AG09319 (cell line): ENCODE results near the gene FAM193A.
"Not testable (repeated sequence)": the region's sequence is repeated elsewhere in the genome, so short reads cannot be mapped to it uniquely, and the experiment has no call there.

ENCODE experiments used
- DNase-seq: peaks from one replicate; pipeline ENCODE4 v3.0.0-alpha.2; 2010; ENCODE audit warnings: low read depth; ENCODE audit errors: extremely low read depth
- TF ChIP-seq, protein P1 (sequence below): IDR thresholded peaks from 2 replicates; pipeline ENCODE4 v1.5.1; 2011; ENCODE audit warnings: low read depth, mild to moderate bottlenecking, inconsistent platforms, low read length, moderate library complexity

The FAM193A gene

DNA sequence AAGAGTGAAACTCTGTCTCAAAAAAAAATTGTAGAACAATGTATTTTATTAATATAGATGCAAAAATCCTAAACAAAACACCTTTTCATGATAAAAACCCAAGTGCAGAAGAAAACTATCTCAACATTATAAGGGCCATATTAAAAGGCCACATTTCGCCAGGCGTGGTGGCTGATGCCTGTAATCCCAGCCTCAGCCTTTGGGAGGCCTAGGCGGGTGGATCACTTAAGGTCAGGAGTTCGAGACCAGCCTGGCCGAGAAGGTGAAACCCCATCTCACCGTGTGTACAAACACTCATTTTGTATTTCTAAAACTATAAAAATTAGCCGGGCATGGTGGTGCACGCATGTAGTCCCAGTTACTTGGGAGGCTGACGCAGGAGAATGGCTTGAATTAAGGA lies 9.9 kb upstream of the FAM193A start:
- TF ChIP-seq, protein P1, sequence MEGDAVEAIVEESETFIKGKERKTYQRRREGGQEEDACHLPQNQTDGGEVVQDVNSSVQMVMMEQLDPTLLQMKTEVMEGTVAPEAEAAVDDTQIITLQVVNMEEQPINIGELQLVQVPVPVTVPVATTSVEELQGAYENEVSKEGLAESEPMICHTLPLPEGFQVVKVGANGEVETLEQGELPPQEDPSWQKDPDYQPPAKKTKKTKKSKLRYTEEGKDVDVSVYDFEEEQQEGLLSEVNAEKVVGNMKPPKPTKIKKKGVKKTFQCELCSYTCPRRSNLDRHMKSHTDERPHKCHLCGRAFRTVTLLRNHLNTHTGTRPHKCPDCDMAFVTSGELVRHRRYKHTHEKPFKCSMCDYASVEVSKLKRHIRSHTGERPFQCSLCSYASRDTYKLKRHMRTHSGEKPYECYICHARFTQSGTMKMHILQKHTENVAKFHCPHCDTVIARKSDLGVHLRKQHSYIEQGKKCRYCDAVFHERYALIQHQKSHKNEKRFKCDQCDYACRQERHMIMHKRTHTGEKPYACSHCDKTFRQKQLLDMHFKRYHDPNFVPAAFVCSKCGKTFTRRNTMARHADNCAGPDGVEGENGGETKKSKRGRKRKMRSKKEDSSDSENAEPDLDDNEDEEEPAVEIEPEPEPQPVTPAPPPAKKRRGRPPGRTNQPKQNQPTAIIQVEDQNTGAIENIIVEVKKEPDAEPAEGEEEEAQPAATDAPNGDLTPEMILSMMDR, result no peak
- no peak for DNase-seq

DNA sequence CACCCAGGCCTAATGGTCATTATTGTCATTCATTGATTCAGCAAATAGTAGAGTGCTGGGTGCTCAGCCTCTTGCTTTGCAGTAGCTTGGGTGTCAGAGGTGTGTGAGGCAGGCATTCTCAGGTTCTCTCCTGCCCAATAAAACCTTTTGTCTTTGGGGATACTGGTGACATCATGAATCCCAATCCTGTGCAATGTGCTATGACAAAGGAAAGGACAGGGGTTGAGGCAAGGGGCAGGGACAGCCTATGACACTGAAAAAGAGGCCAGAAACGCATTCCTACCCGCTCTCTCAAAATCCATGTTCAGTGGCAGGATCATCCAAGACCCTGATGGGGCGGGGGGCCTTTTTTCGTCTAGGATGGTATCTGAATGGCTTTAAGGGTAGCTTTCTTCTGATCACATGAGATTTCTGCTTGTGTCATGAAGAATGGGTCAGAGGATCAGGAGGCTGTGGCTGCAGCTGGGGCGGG lies 1.5 kb upstream of the FAM193A start:
- no peak for DNase-seq

DNA sequence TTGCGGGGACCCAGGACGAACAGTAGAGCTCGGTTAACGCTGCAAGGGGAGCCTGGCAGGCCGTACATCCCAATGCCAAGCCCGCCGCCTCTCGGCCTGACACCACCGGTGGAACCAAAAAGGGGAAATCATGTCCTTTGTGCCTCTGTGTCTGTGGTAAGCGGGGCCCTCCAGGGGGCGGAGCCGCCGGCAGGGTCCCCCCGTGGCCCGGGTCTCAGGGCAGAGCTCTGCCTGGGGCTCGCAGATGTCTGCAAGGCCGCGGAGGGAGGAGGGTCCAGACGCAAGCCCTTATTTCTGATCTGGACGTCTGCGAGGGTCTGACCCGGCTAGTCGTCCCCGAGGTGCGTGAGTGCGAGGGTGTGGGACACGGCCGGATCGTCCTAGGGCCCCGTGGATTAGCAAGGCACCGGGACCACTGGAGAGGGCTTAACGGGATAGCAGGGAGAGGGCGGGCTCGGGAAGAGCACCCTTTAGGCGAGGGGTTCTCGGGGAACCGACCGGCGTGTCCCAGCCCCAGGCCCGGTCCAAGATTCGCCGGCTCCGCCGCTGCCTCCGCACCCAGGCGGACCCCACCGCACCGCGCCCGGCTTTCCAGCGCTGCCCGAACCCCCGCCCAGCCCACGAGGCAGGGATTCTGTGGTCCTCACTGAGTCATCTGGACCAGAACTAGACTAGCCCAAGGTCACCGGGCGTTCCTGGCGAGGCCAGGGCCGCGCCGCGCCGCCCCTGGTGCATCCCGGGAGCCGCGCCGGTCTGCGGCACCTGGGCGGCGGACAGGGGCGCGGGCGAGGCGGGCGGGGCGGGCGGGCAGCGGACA lies 863 bp upstream of the FAM193A start:
- TF ChIP-seq, protein P1, result no peak; the same call in 1 of the 2 replicates
- no peak for DNase-seq

More for the DNA sequence above, 1.5 kb upstream of the FAM193A start:
- TF ChIP-seq, protein P1, result no peak

DNA sequence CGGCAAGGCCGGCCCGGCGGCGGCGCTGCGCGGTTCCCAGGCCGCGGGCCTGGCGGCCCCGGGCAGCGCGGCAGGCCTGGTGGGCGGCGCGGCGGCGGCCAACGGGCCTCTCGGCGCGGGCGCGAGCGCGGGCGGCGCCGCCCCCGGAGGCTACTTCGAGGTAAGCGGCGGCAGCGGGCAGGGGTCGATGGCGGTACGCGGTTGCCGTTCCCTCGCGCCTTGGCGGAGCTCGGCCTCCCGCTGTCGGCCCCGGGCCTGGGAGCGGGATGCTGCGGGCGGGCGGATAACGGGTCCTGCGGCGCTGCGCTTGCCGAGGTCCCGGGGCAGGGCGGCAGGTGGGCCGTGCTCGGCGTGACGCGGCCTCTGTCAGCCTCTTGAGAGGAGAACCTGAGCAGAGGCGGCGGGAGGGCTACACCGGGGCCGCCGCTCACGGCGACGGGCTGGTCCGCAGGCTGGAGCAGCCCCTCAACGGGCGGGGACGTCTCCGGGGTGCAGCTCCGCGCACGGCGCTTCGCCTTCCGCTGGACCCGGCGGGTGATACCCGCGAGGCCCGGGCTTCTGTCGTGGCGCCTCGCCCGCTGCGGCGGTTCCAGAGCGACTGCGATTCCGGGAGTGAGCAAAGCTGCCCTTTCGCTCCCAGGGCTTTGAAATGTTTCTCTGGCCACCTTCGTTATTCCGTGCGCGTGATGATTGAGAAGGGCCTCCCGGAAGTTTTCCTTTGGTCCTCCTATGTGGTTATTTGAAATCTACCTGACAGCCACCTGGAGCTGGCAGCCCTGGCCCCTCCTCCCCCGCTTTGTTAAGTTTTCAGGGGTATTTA lies 774 bp downstream of the FAM193A start:
- TF ChIP-seq, protein P1, result no peak
- DNase-seq, result no peak

DNA sequence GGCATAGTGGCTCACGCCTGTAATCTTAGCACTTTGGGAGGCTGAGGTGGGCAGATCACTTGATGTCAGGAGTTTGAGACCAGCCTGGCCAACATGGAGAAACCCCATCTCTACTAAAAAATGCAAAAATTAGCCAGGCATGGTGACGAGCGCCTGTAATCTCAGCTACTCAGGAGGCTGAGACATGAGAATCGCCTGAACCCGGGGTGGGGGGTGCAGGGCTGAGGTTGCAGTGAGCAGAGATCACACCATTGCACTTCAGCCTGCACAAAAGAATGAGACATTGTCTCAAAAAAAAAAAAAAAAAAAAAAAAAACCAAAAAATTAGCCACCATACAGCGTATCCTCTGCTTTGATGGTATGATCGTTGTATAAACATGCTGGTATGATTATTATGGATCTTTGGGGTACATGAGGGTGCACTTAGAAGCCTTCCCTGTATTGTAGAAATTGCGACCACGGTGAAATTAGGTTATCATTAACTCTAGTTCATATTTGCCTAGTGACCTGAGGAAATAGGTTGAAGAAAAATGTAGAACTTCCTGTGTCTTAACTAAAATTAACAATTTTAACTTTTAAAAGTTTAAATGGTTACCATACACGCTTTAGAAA lies 7.2 kb downstream of the FAM193A start:
- not testable (repeated sequence) for DNase-seq

DNA sequence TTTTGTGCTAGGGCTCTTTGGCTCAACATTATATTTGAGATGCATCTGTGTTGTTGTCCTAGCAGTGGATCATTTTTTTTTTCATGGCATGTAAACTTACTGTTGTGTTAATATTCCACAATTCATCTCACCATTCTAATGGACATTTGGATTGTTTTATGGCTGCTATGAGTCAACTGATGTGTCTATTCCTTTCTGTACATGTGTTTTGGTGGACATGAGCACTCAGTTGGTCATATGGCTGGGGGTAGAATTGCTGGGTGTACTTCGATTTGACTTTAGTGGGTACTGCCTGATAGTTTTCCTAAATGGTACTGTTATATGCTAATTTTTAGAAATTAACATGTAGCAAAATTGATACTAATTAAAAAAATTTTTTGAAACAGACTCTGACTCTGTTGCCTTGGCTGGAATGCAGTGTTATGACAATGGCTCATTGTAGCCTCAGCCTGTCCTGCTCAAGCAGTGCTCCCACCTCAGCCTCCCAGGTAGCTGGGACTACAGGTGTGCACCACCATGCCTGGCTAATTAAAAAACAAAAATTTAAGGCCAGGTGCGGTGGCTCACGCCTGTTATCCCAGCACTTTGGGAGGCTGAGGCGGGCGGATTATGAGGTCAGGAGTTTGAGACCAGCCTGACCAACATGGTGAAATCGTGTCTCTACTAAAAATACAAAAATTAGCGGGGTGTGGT lies 9.0 kb downstream of the FAM193A start:
- no peak for DNase-seq
- TF ChIP-seq, protein P1, result no peak

DNA sequence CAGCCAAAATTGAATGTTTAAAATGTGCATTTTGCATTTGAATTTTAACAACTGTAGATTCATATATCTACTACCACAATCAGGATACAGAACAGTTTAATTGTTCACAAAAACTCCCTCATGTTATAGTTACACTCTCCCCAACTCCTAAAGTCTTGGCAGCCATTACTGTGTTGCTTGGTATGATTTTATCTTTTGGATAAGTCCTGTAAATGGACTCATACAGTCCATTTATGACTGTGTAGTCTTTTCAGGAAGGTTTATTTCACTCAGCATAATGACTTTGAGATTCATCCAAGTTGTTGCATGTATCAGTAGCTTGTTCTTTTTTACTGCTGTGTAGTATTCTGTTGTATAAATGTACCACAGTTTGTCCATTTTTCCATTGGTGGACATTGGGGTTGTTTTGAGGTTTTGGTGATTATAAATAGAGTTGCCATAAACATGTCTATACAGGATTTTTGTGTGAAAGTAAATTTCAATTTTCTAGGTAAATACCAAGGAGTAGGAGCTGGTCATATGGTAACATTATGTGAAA lies 9.9 kb downstream of the FAM193A start:
- TF ChIP-seq, protein P1, result no peak
- no peak for DNase-seq

DNA sequence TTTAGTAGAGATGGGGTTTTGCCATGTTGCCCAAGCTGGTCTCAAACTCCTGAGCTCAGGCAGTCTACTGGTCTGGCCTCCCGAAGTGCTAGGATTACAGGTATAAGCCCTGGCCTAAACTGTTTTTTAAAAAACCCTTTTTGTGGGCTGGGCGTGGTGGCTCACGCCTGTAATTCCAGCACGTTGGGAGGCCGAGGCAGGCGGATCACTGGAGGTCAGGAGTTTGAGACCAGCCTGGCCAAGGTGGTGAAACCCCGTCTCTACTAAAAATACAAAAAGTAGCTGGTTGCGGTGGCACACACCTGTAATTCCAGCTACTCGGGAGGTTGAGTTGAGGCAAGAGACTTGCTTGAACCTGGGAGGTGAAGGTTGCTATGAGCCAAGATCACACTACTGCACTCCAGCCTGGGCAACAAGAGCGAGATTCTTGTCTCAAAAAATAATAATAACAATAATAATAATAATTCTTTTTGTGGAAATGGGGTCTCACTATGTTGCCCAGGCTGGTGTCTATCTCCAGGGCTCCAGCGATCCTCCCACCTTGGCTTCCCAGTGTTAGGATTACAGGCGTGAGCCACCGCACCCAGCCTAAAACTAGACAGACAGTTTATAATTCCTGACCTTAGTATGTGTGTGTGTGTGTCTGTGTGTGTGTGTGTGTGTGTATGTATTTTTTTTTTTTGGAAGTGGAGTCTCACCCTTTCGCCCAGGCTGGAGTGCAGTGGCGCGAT lies 10.7 kb downstream of the FAM193A start:
- not testable (repeated sequence) for DNase-seq
